Endothelial cell (in vitro differentiated cells): ENCODE measurements around the gene THAP6. TPM values are rescaled to one million over a fixed set of nuclear protein-coding genes. Genes with fewer than 3 reads are reported as not detected.
A peak's percentile ranks its signal among the peaks of the same experiment; 100 is the strongest.

Experiments
- DNase-seq: peaks from one replicate; pipeline ENCODE4 v3.0.0; 2021; ENCODE audit warnings: low spot score
- H3K27ac Mint-ChIP-seq: one replicate; pipeline ENCODE4 v1.8.0; 2021; ENCODE audit warnings: mixed read lengths, inconsistent platforms; ENCODE audit not compliant: unreplicated experiment
- H3K27me3 Mint-ChIP-seq: one replicate; pipeline ENCODE4 v1.8.0; 2021; ENCODE audit warnings: mild to moderate bottlenecking, moderate library complexity, mixed read lengths, inconsistent platforms; ENCODE audit not compliant: unreplicated experiment
- H3K36me3 Mint-ChIP-seq: one replicate; pipeline ENCODE4 v1.8.0; 2021; ENCODE audit warnings: mild to moderate bottlenecking, low read depth, mixed read lengths, inconsistent platforms; ENCODE audit not compliant: unreplicated experiment
- H3K4me1 Mint-ChIP-seq: one replicate; pipeline ENCODE4 v1.8.0; 2021; ENCODE audit warnings: mild to moderate bottlenecking, mixed read lengths, inconsistent platforms; ENCODE audit not compliant: unreplicated experiment
- H3K4me3 Mint-ChIP-seq: one replicate; pipeline ENCODE4 v1.8.0; 2021; ENCODE audit warnings: mild to moderate bottlenecking, mixed read lengths, inconsistent platforms; ENCODE audit not compliant: unreplicated experiment
- H3K9me3 Mint-ChIP-seq: one replicate; pipeline ENCODE4 v1.8.0; 2021; ENCODE audit warnings: mixed read lengths, inconsistent platforms; ENCODE audit not compliant: unreplicated experiment
- CTCF ChIP-seq: fragments of 200-600 bp; sonication (generic); IDR thresholded peaks from one replicate; pipeline ENCODE4 v1.5.0; 2021; ENCODE audit warnings: antibody characterized with exemption; ENCODE audit not compliant: unreplicated experiment
- total RNA-seq: library from RNA; stranded (reverse); fragmentation: NEBNext Ultra II Directional; extraction: Animal tissue kit (Norgen Biotek cat#: 25700); gene quantifications from one replicate; pipeline ENCODE4 v1.2.1, GENCODE V29; 2021; ENCODE audit not compliant: unreplicated experiment

Gene THAP6
- total RNA-seq, 1 donor from 2014 or later = 7.3 TPM

DNA sequence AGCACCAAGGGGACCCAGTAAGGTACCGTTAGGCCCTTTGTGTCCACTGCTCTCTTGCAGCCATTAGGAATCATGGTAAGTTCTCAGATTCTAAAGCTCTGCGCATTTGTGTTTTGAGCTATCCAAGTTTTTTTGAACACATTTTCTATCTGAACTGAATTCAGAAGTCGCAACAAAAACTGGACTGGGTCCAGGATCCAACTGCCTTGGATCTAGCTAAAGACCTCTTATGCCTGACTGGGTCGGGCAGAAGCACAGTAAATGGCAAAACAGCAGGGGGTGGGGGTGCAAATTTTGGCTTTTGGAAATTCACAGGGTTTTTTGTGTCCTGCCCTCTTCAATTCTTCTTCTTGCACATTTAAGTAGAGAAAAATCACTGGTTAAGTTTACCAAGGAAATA is 30.1 kb upstream of the THAP6 start:
- no peaks in the 10 kb centered on the region for H3K4me1 Mint-ChIP-seq
- no peak for TF ChIP-seq CTCF
- H3K27me3 Mint-ChIP-seq = no peaks in the 10 kb centered on the region
- no peak for DNase-seq
- H3K36me3 Mint-ChIP-seq = peaks cover 10% of the 10 kb centered on the region
- no peak overlapping the region for H3K27ac Mint-ChIP-seq
- H3K9me3 Mint-ChIP-seq = no peaks in the 10 kb centered on the region
- no peak overlapping the region for H3K4me3 Mint-ChIP-seq

GRCh38 chr4:75490155-75490554 is 24.1 kb upstream of the THAP6 start:
- Mint-ChIP-seq H3K36me3 (peaks cover 7% of the 10 kb centered on the region), H3K4me3 (no peak overlapping the region), H3K4me1 (no peaks in the 10 kb centered on the region), H3K27ac (no peak overlapping the region), H3K27me3 (no peaks in the 10 kb centered on the region), H3K9me3 (no peaks in the 10 kb centered on the region)
- TF ChIP-seq CTCF = no peak
- no peak for DNase-seq

- Mint-ChIP-seq H3K4me1 (no peaks in the 10 kb centered on the region), H3K36me3 (peaks cover 27% of the 10 kb centered on the region), H3K4me3 (no peak overlapping the region), H3K27ac (no peak overlapping the region), H3K9me3 (no peaks in the 10 kb centered on the region), H3K27me3 (no peaks in the 10 kb centered on the region)
- DNase-seq = no peak
- TF ChIP-seq CTCF = no peak
These were observed 19.7 kb upstream of the THAP6 start for GRCh38 chr4:75494563-75494962.

- Mint-ChIP-seq H3K4me3 (no peak overlapping the region), H3K36me3 (peaks cover 35% of the 10 kb centered on the region), H3K9me3 (no peaks in the 10 kb centered on the region), H3K27me3 (no peaks in the 10 kb centered on the region), H3K27ac (peak overlapping the region; percentile 54), H3K4me1 (no peaks in the 10 kb centered on the region)
- no peak for TF ChIP-seq CTCF
- DNase-seq = no peak
These were observed 18.8 kb upstream of the THAP6 start for GRCh38 chr4:75495476-75495875.

GRCh38 chr4:75496406-75496805 is 17.9 kb upstream of the THAP6 start:
- no peaks in the 10 kb centered on the region for H3K4me1 Mint-ChIP-seq
- H3K36me3 Mint-ChIP-seq = peaks cover 31% of the 10 kb centered on the region
- H3K4me3 Mint-ChIP-seq = no peak overlapping the region
- TF ChIP-seq CTCF = no peak
- DNase-seq = no peak
- no peak overlapping the region for H3K27ac Mint-ChIP-seq
- no peaks in the 10 kb centered on the region for H3K27me3 Mint-ChIP-seq
- no peaks in the 10 kb centered on the region for H3K9me3 Mint-ChIP-seq
